ENCODE results near the gene NR5A1. TPM values are rescaled to one million over a fixed set of nuclear protein-coding genes. Genes with fewer than 3 reads are reported as not detected.
A peak's percentile ranks its signal among the peaks of the same experiment; 100 is the strongest.

NR5A1 gene
- total and polyA plus RNA-seq, 2 of the 13 experiments (the other 11 are each of a cell fraction or from before 2014, with no cell fraction given): 28.9 to 44.7 TPM

DNA sequence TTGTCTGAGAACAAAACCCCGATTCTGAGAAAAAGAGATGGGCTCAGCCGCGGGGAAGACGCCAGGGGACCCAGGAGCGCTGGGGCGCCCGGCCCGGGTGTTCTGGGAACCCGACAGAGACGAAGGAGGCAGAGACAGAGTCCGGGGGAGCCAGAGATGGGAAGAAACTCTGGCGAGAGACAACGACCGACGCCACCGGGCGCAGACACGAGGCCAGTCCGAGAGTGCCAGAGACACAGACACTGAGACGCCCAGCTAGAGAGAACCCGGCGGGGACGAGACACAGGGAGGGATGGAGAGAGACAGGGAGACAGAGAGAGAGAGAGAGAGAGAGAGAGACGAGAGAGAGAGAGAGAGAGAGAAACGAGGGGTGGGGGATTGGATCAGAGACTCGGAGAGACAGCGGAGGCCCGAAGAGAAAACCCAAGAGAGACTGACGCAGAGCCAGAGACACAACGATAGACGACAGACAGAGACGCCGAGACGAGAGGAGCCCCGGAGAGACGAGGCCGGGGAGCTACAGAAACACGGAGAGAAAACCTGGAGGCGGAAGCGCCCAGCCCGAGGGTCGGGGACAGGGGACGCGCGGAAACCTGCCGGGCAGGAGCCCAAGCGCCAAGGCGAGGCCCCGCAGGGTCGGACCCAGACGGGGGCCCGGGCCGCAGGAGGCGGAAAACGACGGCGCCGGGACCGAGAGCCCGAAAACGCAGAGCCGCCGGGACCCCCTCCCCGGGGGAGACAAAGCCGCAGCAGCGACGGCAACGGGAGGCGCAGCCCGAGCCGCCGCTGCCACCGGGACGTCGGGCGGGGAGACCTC, 3.3 kb downstream of the NR5A1 start:
- H2AFZ ChIP-seq (ENCODE audit: low read length): no peak overlapping the region
- H3K27me3 ChIP-seq (ENCODE audit: control insufficient read depth in 1 of 2, insufficient read depth in 2 of 2, low read length in 2 of 2): no peaks in the 10 kb centered on the region
- peaks cover 10 to 15% of the 10 kb centered on the region in 2 experiments; a peak in 2 of 5 replicates for H3K36me3 ChIP-seq (replicated peaks in 1 of 2; ENCODE audit: control insufficient read depth in 1 of 2, insufficient read depth in 2 of 2, low read length in 2 of 2)
- peak overlapping the region; percentile 57 for H3K4me2 ChIP-seq (ENCODE audit: low read depth, low read length)
- 0 out of 2 replicates have a peak, but pooled peaks have one; percentile 45 for TF ChIP-seq ZBTB38 (CRISPR knock-in tag; IDR thresholded peaks at IDR 0.05)
- peak; percentile 61 for TF ChIP-seq AGO2 (optimal IDR thresholded peaks at IDR 0.05; ENCODE audit: low read depth, low read length)
- no peak for TF ChIP-seq ZNF790 (CRISPR knock-in tag; IDR thresholded peaks at IDR 0.05; ENCODE audit: borderline replicate concordance)
- TF ChIP-seq, protein P1, sequence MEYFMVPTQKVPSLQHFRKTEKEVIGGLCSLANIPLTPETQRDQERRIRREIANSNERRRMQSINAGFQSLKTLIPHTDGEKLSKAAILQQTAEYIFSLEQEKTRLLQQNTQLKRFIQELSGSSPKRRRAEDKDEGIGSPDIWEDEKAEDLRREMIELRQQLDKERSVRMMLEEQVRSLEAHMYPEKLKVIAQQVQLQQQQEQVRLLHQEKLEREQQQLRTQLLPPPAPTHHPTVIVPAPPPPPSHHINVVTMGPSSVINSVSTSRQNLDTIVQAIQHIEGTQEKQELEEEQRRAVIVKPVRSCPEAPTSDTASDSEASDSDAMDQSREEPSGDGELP (IDR thresholded peaks at IDR 0.05; ENCODE audit: borderline replicate concordance, low read depth): no peak
- no peak for TF ChIP-seq ZNF354B (CRISPR knock-in tag; IDR thresholded peaks at IDR 0.05)
- TF ChIP-seq RBFOX2 (IDR thresholded peaks at IDR 0.05; ENCODE audit: low read depth, low read length): peak; percentile 53; the same call in 1 of the 2 replicates
- DNase-seq (ENCODE audit: low spot score) (no peak), ATAC-seq (no peak), FAIRE-seq (no peak)
- BruUV-seq (replicated peaks): no TSS peak
- in situ Hi-C loops (cut with HindIII; ENCODE audit: extremely low pct_ligation_motif_present, low pct_unique_long_range_greater_than_20kb): no loop called here
- no peak overlapping the region for H3K27ac ChIP-seq (ENCODE audit: extremely low read length, insufficient read depth, low read length)
- CTCF ChIA-PET (ENCODE audit: low intra/inter-chr PET ratio, low total read pairs): no interaction called here
- H3K4me3 ChIP-seq (replicated peaks in 1 of 3; ENCODE audit: insufficient read depth in 1 of 3, low read depth in 2 of 3, low read length in 3 of 3): peak overlapping the region in 2 of 3 experiments; percentile 35 to 57; a peak in 4 of 6 replicates
- H3K9me3 ChIP-seq (ENCODE audit: low read length): no peaks in the 10 kb centered on the region
- WGBS (ENCODE audit: low lambda C conversion rate): 92% methylated on average over 72 of the region's 76 CpGs
- peaks cover 21% of the 10 kb centered on the region for H3K79me2 ChIP-seq (ENCODE audit: insufficient read depth, low read length)
- H3K9ac ChIP-seq (ENCODE audit: insufficient read depth, low read depth, low read length): peak overlapping the region; percentile 58; the same call in 1 of the 2 replicates
- POLR2A ChIA-PET: no interaction called here
- peaks cover 35% of the 10 kb centered on the region for H3K4me1 ChIP-seq (ENCODE audit: insufficient read depth, low read length)
- intact Hi-C loops (cut with micrococcal nuclease; ENCODE audit: unreplicated experiment): no loop called here
- no peaks in the 10 kb centered on the region for H4K20me1 ChIP-seq (ENCODE audit: insufficient read depth, low read length)
